HL-60/S4 (cell line): ENCODE measurements around the gene CLK3.

Experiments
- in situ Hi-C: fragments of 300-500 bp; cut with MboI; formaldehyde crosslinking; loops from 2 replicates; pipeline ENCODE4 v1.14.3; 2022; ENCODE audit warnings: low sequenced_read_pairs

CLK3 gene

DNA sequence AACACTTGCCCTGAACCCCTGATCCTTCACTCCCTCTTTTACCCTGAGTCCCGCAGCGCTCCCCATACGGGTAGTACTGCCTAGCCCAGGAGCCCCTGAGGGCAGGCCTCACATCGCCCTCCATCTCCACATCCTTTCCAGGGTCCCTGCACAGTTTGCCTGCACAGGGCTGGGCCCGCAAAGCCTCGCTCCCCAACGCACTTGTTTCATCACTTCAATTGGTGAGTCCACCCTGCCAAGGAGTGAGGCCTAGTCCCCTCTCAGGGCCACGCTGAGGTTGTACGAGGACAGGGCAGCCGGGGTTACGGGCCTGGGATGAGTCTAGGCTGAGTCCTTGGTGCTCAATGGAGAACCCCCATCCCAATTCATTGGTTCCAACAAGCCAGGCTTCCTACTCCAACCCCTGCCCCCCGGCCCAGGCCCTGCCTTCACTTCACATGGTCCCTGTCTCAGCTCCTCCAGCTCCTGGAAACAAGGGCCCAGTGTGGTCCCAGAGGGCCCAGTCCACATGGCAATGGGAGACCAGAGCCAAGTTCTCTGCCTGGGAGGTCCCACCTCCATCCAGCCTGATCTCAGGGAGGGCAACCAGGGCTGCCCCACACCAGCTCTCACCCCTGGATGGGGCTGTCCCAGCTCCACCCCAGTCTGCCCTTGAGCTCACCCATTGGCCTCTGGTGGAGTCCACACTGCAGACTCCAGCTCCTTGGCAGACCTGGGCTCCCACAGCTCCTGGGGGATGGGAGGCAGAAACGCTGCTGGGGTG, 12.4 kb upstream of the CLK3 start:
- in situ Hi-C loops: no loop called here

DNA sequence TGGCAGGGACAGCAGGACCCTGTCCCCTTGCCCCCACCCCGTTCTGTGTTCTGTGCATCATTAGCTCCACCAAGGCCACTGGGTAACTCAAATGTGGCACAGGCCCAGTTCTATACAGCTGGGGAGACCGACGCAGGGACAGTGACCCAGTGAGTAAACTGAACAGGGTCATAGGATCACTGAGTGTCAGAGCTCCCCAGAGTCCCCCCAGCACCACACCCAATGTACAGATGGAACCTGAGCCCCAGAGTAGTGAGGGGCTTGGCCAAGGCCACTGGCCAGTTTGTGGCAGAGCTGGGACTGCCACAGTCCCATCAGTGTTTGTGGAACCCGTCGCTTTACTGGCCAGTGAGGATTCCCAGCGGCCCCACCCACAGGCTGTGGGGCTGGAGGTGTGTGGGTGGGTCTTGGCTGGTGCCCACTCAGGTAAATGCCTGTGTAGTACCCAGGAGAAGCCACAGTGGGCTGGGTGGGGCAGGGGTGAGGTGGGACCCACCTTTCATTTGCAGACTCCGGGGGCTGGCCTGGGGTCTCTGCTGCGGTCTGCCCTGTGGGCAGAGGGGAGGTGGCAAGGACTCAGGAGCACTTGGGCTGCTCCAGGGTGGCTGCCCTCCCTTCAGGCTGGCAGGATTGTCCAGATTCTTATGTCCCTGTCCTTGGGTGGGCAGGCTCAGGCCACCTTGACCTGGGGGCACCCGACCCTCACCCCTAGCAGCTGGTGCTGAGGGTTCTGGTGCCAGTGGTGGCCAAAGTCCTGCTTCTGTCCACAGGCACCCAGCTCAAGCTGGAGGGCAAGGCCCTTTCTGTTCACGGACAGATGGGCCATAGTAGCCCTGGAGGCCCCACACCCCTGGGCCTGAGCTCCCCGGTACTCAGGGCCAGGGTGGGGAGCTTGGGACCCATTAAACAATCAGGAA, 11.6 kb upstream of the CLK3 start:
- in situ Hi-C loops: no loop called here

DNA sequence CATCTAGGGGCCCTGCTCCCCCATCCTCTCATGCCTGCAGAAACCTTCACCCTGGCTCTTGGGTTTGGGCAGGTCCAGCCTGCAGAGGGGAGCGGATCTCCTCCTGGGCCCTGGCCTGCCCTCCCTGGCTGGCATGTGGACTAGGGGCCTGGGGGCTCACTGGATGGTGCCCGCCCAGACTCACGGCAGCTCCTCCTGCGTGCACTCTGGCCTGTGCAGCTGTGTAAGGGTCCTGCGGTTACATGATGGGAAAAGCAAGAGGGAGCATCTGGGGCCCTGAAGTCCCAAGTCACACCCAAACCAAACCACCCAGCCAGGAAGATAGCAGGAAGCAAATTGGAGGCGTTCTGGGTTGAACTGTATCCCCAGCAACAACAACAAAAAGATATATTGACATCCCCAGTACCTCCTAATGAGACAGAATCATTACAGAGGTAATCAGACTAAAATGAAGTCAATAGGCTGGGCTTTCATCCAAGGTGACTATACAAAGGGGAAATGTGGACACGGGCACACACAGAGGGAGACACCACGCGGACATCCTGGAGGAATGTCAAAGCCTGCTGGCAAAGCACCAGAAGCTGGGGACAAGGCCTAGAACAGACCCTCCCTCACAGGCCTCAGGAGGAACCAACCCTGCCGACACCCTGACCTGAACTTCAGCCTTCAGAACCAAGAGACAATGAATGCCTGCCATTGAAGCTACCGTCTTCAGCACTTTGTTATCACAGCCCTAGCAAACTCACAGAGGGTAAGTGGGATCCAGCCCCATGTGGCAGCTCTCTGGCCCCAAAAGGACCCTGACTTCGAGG, 10.4 kb upstream of the CLK3 start:
- in situ Hi-C loops: no loop called here

DNA sequence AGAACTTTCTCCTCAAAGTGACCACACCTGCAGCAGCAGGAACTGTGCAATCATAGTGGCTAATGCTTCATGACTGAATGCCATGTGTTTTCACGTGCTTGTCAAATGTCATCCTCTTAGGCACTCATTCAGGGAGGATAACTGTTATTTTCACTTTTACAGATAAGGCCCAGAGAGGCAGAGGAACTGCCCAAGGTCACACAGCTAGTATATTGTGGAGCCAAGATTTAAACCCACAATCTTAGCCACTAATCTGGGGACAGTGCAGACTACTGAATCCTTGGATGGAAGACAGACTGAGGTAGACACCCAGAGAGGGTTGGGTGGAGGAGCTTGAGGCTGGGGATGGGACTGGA, 9.9 kb upstream of the CLK3 start:
- in situ Hi-C loops: no loop called here

DNA sequence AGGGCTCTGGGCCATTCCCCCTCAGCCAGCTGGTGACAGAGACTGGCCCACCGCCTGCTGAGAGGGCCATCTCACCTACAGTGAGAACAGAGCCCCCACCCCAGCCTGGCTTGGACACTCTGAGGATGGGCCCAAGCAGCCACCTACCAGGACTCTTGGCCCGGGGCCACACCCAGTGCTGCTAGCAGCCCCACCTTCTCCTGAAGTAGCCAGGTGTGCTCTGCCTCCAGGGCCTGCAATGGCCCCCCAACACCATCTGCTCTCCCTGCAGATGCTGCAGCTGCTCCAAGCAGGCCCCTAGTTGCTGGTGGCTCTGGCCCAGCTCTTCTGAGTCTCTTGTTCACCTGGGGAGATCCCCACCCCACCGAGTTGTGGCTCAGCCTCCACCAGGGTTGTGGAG, 6.8 kb upstream of the CLK3 start:
- in situ Hi-C loops: no loop called here

DNA sequence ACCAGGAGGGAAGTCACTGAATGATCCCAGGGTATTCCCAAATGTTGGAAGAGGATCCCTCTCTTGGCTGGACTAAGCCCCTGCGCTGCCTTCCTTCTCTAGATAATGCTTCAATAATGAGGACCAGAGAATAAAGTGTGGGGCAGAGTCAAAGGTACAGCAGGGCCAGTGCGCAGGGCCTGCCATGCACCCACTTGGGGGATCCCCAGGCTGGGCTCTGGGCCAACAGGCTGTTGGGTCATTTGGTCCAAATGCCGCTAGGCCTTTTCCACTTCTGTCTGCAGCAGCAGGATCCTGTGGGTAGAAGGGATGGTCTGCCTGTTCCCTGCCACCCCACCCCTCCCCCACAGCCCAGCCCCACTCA, 5.7 kb upstream of the CLK3 start:
- in situ Hi-C loops: no loop called here

DNA sequence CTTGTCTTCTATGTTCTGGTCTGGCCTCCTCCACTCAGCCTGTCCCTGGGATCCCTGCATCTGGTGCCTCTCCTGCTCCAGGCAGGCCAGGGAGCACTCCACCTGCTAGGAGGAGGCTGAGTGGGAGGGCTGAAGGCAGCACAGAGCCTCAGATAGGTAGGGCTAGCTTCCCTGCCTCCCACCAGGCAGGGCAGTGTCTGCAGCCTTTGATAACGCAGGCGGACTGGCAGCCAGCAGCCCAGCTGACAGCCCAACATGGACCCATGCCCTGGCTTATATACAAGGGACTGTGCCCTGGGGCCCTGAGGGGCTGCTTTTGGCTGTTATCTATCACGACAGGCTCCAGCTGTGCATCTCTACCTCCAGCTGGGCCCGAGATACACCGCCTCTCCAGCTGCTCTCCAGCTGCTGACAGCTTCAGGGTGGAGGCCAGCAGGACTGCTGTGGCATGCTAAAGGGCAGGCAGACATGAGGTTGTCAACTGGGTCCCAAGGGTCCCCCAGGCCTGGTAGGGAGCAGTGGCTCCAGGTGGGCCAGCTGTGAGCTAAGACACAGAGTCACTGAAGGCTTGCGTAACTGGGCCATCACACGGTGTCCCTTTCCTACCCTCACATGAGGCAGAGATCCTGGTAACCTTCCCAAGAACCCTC, 5.2 kb upstream of the CLK3 start:
- in situ Hi-C loops: no loop called here

DNA sequence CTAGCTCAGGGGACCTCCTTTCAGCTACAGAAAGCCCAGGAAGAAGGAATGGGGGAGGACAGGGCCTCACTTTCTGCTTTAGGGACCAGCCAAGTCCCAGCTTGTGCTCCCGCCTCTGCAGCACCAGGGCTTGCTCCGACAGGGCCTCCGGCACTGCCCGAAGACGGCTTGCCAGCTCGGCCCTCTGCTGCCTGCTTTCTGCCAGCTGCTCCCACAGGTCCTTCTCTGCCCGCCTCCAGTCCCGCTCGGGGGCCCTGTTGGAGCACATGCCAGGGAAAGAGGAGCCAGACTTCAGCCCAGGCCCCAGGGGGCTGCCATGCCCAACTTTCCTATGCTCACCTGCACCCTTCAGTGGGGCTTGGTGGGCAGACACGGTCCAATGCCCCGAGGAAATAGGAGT, 4.3 kb upstream of the CLK3 start:
- in situ Hi-C loops: no loop called here

DNA sequence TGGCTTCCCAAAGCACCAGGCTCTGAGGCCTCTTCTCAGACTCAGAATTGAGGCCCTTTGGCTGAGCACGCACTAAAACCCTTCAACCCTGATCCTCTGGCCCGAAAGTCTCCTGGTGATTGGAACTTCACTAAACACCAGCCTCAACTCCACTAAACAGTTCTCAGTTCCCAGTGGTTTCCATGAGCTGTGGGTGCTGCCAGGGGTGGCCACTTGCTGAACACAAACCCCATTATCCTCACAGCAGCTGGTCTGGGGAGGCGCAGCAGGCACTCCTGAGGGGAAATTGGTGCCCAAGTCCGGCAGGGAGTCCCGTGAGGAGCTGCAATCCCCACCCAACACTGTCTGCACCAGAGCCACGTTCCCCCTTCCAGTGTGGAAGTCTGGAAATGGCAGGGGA, 3.8 kb upstream of the CLK3 start:
- in situ Hi-C loops: no loop called here

DNA sequence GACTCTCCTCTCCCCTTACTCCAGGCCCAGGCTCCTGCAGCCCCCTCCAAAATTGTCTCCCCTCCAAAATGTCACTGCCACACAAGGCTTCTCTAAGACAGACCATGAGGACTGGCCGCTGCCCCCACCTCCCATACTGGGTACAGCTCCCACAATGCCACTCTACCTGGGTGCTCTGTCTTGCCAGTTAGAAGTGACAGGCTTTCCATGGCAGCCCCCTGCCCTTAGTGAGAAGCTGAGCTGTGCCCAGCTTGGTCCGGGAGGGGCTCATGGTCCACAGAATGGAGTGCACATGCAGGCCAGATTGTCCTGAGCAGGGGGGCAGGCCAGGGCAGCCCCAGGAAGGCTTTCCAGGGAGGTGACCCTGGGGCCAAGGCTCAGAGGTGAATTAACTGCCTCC, 3.0 kb upstream of the CLK3 start:
- in situ Hi-C loops: no loop called here

DNA sequence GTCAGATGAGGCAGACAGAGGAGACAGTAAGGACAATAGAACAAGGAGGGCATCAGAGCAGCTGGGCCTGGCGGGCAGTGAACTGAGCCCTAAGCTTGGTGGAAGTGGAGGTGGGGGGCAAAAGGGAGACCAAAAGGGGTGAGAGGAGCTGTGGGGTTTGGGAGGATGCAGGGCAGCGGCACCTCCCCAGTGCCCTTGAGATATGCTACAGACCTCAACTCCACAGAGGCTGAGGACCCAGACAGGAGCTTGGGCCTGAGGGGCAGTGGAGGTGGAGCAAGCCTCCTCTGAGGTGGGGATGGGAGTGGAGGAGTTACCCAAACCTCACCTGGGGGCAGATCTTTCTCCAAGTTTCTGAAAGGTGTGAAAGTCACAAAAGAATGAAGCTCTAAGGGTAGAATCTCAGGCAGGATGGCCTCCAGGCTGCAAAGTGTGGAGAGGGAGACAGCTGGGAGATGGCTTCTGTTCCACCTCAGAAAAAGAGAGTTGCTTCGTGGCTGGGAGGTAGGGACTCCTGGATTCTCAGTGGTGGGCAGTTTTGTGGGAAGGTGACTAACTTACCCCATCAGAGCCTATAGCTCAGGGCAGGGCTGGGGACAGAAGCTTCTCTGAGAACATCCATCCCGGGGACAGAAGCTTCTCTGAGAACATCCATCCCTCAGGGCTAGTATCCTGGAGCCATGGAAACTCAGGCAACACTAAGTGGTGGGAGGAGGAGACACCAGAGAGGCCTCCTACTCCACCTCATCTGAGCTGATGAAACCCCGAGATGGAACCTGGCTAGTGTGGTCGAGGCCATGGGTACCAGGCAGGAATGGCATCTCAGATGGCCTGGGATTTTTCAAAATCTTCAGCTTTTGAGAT, 2.3 kb upstream of the CLK3 start:
- in situ Hi-C loops: no loop called here

DNA sequence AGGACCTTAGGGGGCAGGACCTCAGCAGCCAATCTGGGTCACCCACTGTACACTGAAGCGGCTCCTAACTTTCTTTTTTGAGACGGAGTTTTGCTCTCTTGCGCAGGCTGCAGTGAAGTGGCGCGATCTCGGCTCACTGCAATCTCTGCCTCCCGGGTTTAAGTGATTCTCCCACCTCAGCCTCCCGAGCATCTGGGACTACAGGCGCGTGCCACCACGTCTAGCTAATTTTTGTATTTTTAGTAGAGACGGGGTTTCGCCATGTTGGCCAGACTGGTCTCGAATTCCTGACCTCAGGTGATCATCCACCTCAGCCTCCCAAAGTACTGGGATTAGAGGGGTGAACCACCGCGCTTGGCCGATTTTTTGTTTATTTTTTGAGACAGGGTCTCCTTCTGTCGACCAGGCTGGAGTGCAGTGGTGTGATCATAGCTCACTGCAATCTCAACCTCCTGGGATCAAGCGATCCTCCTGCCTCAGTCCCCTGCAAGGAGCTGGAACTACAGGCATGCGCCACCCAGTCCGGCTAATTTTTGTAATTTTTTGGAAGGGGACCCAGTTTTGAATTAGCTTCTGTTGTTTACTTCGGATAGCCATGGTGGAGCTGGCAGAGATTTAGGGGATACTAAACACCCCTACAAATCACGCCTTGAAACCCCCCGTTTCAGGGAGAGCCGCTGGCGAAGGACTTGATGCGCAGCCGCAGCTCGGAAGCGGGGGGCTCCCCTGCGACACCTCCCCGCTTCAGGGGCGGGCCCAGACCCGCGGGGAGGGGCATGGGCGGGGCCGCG, 1.5 kb upstream of the CLK3 start:
- in situ Hi-C loops: no loop called here

DNA sequence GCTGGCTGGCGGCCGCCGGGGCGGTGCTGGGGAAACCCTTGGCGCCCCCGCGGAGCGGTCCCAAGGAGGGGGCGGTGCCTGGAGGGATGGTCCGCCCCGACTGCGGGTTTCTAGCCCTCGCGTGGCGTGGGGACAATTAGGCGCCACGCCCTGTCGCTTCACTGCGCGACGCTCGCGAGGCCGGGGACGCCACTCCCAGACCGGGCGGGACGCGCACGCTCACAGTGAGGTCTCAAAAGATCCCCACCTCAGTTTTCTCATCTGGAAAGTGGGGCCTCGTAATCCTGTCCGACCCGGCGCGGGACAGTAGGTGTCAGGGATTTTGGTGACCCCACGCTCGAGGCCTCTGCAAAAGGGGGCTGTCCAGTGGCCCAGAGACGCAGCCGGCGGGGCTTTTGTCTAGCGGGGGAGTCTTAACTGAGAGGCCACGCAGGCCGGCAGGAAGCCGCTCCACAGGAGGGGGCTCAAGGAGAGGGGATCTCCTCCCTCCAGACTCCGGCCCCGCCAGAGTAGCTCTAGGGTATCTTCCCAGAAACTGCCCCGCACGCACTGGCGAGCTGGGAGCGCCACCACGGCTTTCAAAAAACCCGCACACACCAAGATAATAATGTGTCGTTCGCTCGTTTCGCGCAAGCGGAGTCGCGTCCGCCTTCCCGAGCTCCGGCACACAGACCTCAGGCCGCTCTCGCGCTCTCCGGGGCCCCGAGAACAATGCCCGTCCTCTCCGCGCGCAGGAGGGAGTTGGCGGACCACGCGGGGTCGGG, 710 bp upstream of the CLK3 start:
- in situ Hi-C loops: no loop called here

DNA sequence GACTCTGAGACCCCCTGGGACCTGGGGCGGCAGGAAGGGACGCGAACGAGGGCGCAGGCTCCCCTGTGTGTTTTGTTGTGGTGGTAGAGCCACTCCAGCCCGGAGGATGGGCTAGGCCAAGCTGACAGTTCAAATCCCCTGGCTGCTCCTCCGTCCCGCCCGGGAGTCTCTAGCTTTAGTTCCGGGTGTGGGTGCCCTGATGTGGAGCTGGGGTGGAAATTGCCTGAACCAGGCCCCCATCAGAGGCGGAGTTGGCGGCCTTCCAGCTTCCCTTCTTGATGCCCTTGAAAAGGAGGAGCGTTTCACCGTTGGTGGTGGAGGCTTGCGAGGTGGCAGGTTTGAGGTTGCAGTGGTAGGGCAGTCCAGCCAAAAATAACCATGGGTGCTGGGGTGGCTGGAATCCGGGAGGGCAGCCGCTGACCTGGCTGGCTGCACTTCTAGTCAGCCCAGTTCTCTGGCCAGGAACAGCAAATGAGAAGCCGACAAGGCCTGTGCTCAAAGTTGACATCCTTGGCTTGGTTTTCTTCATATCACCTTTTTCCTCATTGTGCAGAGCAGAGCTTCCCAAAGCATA, 817 bp downstream of the CLK3 start:
- in situ Hi-C loops: no loop called here

DNA sequence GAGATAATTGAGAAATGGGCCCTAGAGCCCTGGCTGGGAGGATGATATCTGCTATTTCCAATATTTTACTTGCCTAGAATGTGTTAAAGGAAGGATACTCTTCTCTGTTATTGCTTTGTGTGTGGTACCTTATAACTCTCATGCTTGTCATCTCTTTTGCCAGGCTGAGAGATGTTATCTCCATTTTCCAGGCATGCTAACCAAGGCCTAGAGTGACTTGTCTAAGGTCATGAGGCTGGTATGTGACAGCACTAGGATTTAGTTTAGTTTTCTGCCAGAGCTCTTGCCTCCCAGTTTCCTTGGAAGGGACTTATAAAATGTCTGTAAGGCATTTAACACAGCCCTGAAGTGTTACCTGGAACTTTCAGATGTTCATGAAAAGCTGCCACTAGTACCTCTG, 1.4 kb downstream of the CLK3 start:
- in situ Hi-C loops: no loop called here

DNA sequence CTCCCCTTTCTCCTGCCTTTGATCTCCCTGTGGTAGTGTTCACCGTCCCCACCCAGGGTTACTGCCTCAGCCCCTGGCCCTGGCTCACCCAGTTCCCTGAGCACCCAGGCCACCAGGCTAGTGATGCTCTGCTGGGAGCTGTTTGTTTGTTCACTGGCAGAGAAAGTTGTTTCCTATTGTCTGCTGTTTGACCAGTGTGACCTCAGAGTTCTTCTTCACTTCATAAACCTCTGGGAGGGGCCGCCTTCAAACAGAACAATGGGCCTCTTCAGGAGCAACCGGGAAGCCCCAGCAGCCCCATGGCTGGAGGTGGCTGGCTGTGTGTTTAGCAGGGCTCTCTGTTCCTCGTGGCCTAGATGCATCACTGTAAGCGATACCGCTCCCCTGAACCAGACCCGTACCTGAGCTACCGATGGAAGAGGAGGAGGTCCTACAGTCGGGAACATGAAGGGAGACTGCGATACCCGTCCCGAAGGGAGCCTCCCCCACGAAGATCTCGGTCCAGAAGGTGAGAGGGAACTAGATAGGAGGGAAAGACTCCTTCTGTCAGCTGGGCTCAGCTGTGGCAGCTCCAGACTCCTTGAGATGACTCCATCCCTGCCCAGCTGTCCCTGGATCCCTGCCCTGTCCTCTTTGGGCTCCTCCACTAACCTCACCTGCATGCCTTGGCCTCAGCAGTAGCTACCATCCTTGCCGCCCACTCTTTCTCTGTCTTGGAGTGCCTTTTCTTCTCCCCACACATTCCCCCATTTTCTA, 3.4 kb downstream of the CLK3 start:
- in situ Hi-C loops: no loop called here

DNA sequence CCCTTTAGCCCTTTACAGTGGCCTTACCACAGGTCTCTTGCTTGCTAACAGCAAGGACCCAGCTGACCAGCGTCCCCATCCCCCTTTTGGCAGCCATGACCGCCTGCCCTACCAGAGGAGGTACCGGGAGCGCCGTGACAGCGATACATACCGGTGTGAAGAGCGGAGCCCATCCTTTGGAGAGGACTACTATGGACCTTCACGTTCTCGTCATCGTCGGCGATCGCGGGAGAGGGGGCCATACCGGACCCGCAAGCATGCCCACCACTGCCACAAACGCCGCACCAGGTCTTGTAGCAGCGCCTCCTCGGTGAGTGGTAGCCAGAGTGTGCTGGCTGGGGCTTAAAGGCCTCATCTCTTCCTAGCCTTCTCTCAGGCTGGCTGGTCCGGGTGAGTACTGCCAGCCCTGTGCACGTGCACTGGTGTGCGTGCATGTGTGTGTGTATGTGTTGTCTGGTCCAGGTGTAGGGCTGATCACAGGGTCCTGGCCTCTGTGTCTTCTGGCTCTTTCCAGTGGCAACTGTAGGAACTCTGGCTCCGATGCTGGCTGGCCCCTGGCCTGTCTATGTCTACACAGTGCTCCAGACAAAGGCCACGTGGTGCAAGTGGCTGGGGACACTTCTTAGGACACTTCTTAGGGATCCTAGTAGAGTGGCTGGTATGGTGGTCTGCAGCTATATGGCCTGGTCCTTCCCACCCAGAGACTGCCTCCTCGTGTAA, 4.4 kb downstream of the CLK3 start:
- in situ Hi-C loops: loop anchor here (10.0 kb wide), 1 partner anchor 235 kb away; no protein-coding TSS in a partner anchor
